Endothelial cell of hepatic sinusoid (primary cell): ENCODE measurements around the gene ALKBH3.

Experiments
- in situ Hi-C: cut with HindIII; loops from 2 replicates; pipeline ENCODE4 v1.10.0; 2017; ENCODE audit warnings: low sequenced_read_pairs

The ALKBH3 gene

DNA sequence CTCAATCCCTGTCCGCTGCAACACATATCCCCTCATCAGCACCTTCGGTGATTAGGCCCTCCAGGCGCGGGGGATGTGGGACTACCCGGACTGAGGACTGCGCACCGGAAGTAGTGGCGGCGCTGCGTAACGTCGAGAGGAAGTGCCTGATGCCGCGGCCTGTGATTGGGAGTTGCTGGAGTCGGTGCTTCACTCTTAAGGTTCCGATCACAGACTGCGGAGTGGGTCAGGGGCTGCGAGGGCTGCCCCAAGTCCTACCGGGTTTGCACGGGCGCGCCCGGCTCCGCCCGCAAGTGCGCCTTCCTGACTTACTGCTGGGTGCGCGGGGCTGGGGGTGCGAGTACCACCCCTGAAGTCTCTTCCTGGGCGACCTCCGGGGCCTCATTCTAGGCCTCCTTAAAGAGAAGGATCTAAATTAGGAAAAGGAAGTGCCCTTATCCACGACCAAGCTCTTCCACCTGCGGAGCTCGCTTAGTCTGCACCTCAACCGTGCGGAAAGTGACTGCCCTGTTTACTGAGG, at the start of gene ALKBH3:
TSS of gene ALKBH3 (plus strand) at position 192 of the 520 bp plus-strand sequence. CDS start 1,822 bp downstream, outside the sequence.
- in situ Hi-C loops = no loop called here

DNA sequence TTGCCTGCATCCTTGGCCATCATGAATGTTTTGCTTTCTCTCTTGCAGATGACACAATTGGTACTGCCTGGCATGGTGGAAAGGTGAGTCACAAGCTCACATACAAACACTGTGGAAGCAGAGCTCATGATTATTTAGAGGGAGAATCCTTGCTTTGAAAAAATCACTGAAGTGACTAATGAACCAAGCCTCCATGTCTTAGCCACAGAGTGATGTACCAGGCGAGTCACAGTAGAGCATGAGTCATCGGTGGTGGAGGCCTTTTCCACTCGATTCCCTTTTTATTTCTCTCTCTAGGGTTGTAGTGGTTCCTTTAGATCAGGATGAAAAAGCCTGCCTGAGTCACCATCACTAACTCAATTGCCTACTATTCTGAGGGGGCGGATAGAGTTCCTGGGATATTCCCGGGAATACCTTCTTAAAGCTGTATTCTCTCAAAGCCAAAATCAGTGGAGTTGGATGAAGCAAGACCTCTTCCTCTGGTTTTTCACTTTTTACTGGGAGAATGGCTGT, 49.6 kb upstream of the ALKBH3 start:
- in situ Hi-C loops = no loop called here

DNA sequence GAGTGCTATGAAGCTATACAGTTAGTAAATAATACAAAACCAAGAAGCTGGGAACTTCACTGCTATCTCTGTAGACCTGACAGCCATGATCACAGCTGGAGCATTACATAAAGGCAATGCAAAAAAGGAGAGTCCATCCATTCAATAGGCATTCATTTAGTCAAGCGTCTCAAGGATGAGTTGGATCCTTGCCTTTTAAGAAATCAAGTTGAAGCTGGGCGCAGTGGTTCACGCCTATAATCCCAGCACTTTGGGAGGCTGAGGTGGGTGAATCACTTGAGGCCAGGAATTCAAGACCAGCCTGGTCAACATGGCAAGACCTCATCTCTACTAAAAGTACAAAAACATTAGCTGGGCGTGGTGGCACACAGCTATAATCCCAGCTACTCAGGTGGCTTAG, 48.1 kb upstream of the ALKBH3 start:
- in situ Hi-C loops = no loop called here

DNA sequence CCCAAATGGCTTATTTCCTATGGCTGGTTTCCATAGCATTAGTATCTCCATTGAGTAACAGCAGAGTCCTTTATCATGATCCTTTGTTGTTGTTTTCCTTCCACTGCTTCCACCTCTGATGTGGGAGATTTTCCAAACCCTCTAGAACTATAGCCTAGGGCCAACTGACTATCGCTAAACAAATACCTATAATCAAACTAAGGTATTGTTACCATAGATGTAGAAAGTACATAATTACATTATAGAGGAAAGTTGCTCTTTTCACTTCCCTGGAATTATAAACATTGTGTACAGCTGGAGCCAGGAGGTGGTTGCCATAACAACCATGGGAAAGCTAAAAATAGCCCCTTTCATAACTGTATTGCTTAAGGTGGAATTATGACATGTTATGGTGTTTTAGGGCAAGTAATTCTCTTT, 47.0 kb upstream of the ALKBH3 start:
- in situ Hi-C loops = no loop called here

DNA sequence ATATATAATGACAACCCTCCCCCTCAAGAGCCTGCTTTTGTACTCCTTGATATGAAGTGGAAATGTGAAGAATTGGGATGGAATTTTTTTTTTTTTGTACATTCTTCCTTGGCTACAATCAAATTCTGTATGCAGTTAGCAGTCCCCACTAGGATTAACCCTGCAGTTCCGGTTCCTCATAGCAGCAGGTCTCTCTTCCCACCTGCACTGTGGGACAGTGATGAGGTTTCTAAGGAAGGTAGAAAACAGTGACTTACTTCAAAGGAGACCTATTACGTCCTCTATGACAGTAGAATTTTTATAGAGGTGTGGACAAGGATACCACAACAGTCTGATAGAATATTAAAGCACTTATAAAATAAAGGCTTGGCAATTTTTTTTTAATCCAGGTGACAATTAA, 46.3 kb upstream of the ALKBH3 start:
- in situ Hi-C loops = no loop called here

DNA sequence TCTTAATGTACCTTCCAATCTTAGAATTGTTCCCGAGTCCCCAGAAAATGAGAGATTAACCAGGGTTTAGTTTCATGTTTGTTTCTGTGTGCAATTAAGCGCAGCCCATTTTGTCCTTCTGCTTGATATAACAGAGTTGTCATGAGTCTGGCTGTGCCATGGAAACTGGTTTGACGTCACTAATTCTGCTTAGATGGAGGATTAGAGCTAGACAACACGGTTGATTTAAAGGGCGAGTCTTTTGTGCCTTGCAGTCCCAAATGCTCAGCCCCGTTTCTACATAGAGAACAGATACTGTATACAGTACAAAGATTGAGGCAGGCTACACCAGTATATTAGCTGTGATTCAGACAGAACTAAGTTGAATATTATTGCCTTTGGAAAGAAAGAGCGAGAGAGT, 45.5 kb upstream of the ALKBH3 start:
- in situ Hi-C loops = no loop called here

DNA sequence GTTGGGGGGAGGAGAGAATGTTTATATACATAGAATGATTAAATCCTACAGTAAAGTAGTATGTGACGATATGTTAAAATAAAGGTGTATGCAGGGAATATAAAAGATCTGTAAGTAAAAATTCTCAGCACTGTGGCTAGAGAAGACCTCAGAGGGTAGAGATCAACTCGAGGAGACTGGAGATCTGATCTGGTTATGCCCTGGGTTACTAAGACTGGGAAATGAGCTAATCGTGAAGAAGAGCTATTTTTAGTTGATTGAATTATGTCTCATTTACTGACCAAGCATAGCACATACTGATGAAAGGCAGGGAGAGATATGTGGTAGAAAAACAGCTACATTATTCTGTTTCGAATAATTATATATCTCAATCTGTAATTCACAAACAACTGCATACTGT, 42.8 kb upstream of the ALKBH3 start:
- in situ Hi-C loops = no loop called here

DNA sequence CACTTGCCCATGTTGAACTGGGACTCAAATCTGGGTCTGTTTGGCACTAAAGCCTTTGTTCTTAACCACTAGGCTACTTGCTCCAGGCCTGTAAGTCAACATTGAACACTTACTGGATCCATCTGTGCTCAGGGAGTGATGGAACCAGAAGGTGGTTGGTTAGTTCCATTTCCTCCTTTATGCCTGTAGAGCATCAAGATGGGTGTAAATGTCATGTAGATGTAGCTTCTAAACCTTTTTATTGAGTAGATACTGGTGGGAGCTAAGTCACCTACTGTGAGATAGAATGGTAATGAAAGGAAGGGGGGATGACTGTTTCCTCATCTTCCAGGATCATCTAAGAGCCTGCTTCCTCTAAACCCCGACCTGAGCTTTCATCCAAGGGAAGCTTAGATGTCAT, 38.6 kb upstream of the ALKBH3 start:
- in situ Hi-C loops = no loop called here

DNA sequence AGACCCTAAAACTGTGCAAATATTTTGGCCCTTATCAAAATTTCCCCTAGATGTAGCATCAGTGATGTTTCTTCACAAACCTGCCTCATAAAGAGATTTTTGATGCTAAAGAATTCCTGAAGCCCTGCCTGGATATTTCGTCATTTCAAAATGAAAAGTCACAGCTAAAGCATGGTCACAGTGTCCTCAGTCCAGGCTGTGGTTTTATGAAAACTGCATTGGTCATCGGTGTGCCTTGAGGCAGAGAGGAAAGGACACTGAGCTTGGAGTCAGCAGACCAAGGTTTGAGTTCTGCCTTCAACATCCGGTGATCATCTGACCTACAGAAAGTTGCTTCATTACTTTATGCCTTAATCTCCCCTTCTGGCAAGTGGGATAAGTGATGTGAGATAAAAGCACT, 34.8 kb upstream of the ALKBH3 start:
- in situ Hi-C loops = no loop called here

DNA sequence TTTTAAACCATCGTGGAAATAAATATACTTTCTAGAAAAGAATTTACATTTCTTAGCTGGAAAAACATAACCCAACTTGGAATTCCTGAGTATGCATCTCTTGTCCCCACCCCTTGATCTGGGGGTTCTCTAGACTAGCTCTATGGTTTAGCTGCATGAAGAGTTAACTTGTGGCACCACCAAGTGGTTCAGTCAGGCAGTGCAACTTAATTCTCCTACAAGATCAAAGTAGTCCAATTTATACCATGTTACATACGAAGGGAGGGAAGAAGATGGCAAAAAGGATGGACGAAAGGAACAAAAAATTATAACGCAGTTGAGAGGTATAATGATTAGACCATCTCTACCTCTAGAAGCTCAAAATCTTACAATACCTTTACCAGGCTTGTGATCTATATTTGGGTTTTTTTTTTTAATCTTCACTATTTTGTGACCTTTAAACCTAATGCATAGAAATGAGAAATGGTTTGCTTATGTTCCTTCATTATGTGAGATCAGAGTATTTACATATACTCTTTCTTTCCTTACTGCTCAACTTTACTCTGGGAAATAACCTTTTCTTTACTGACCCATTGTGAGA, 28.5 kb upstream of the ALKBH3 start:
- in situ Hi-C loops = no loop called here

DNA sequence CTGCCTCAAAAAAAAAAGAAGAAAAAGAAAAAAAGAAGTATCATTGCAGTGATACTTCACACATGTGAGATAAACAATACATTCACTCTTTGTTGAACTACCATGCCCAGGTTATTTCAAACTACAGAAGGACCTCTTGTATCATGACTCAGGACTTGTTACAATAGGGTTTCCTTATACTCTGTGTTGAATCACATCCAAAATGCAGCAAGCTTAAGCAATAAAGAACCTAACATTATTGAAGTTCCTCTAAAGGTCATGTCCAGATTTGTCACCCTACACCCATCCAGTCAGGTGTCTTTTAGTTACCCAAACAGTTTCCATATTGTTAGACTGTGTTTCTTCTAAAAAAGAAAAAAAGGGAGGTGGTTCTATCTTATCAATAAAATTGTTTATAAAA, 26.9 kb upstream of the ALKBH3 start:
- in situ Hi-C loops = no loop called here

DNA sequence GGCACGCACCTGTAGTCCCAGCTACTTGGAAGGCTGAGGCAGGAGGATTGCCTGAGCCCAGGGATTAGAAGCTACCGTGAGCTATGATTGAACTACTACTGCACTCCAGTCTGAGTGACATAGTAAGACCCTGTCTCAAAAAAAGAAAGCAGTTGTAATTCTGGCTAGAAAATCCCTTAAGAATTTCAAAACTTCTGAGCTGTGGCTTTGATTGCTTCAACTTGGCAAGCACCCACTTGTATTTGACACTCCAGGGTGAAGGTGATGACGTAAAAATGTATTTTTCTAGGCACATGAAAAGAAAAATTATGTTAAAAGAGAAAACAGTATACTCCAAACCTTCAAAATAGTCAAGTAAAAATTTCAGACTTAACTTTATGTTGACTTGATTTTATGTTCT, 23.6 kb upstream of the ALKBH3 start:
- in situ Hi-C loops = no loop called here

DNA sequence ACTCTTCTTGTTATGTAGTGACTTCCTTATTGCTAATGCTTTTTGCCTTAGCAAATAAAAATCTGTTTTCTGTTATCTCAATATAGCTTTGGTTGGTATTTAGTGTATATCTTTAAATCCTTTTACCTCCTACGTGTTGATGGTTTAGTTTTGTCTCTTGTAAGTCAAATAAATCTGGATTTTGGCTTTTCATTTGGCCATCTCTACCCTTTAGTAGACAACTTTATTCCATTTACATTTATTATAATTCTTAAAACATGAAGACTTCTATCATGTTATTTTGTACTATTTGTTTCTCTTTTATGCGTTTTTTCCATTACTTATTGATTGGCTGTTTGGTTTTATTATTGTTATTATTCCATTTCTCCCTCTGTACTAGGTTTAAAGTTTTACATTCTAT, 19.5 kb upstream of the ALKBH3 start:
- in situ Hi-C loops = no loop called here

DNA sequence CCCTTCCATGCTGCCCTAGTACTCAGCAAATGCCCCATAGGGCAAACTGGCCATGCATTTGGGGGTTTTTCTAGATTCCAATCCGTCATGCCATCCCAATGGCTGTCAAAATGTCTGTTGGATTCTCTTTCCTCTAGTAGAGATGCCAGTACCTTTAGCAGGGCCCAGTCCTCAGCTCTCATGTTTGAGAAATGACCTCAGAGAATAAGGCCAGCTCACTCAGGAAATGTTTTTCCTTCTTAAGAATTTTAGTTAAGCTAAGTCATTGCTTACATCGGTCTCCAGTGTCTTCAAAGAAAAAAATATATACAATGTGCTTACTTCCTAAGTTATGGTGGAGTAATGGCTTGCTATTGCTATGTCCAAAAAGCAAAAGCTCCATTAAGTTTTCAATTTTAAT, 14.1 kb upstream of the ALKBH3 start:
- in situ Hi-C loops = no loop called here

DNA sequence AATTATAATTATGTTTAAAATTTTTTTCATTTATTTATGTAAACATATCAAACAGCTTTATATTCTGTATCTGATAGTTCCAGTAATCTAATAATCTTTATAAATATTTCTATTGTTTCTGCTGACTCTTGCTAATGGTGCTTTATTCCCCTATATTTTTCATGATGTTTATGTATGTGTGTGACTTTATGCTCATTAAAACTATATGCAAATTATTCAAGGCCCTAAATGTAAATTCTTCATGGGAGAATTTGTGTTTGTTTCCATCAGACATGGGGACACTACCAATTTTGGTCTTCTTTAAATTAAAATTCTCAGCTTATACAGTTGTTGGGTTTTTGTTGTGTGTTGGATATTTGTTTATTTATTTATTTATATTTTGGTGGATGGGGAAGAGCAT, 13.7 kb upstream of the ALKBH3 start:
- in situ Hi-C loops = no loop called here

DNA sequence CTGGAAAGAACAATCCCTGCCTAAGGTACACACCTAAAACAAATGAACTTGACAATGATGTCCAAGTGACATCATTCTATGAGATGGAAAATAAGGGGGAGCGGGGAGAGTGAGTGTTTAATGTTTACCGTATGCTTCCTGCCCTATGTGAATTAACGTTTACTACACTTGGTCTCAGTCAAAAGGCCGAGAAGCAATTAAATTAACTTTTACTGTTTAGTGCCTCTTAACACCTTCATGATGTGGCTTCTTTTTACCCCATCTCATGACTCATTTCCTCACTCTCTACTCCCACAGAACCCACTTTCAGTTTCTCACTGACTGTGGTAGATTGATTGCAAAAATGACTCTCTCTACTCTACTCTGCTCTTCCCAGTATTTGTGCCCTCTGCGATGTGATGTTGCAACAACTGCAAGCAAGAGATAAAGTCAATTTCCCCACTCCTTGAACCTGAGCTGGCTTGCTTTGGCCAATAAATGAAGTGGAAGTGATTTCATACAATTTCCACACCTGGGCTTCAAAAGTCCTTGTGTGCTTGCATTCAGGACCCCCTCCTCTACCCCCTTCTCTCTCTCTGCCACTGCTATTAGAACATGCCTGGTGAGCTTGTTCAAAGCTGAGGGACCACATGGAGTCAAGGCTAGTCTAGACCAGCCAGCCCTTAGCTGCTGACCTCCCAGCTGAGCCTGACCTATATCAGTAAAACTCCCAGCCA, 11.6 kb upstream of the ALKBH3 start:
- in situ Hi-C loops = no loop called here

DNA sequence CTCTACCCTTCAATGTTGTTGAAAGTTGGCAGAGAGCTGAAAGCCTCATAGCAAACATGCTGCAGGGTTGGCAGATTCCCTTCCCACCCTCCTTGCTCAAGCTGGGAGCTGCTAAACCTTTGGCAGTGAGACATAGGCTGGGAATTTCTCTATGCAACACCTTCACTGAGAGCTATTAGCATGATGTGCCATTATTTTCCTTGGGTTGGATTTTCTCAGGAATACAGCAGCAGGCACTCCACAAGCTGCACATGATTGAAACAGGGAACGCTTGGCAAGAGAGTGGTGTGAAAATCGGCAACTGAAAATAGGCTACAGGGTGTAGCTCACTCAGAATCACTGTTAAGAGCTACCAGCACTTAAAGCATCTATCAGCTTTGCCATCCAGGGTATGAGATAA, 9.6 kb upstream of the ALKBH3 start:
- in situ Hi-C loops = no loop called here

DNA sequence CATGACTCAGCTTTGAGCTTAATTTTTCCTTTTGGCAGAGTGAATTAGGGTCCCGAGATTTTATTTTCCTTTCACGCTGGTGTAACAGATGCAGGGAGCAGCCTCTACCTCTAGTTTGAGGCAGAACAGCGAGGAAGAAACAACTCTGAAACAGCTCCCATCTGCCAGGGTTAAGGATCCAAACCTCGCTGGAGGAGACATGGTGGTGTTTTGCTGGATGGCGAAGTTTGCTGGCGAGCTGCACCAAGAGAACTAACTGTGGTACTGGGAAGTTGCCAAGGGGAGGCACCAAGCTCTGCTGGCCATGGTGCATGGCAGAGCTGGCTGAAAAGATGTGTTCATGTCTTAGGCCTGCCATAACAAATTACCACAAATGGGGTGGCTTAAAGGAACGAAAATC, 7.6 kb upstream of the ALKBH3 start:
- in situ Hi-C loops = no loop called here

DNA sequence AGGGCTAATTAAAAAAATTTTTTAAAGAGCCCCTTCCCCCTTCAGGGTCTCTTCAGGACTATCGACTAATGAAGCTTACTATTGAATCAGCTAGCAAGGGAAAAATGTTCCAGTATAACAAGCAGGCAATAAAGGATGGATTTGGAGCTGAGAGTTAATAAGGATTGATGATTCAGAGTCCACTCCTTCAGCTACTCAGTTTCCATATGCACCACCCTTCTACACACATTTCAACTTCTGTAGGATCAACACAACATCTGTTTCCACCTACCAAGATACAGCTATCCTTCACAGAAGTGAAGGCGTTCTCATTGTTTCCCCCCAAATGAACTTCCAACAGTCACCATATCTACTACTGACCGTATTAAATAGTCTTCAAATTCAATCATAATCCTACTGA, 6.6 kb upstream of the ALKBH3 start:
- in situ Hi-C loops = no loop called here

DNA sequence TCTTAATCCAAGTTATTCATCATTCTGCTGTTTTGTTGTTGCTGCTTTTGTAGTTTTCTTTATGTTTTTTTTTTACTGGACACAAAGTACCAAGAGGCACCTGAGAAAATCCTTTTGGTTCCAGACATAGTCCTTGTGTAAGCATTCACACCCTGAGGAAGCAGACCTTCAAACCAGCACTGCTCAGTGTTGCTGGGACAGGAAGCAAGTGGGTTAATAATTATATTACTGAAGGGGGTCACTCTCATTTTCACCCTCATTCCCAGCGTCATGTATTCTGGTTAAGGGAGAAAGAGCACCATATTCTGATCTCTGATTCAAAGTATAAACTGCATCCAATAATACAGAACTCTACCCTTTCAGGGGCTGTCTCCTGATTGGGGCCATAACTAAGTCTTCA, 5.9 kb upstream of the ALKBH3 start:
- in situ Hi-C loops = no loop called here

DNA sequence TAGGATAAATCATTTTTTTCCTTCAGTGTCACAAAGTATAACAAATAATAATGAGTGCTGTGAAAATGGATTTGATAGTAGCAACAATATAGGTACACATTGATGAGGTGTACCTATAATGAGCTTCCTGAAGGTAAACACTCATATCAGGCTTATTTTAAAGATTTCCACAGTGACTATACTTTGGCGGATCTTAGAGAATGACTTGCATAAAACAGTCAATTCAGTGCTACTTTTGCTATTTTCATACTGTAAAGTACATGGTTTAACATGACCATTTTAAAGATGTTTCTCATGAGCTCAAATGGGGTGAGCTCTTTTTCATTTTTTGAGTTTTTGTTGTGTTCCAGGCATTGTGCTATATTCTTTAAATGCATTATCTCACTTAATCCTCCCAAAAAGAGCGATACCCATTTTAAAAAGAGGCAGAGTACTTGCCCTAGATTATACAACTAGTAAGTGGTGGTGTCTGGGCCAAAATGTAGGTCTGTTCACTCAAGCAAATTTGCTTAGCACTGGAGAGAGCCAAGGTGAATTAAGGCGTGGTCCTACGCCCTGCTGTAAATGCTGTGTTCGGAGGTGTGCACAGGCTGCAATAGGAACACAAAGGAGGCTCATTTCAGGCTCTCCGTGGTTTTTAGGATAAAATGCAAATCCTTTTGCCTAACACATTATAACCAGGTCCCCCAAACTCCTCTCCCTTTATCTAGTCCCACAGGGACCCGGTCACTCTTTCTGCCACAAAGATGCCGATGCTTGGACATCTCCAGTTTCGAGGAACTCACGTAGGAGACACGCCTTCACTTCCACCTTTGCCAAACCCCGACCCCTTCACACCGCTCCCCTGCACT, 617 bp upstream of the ALKBH3 start:
- in situ Hi-C loops = no loop called here

DNA sequence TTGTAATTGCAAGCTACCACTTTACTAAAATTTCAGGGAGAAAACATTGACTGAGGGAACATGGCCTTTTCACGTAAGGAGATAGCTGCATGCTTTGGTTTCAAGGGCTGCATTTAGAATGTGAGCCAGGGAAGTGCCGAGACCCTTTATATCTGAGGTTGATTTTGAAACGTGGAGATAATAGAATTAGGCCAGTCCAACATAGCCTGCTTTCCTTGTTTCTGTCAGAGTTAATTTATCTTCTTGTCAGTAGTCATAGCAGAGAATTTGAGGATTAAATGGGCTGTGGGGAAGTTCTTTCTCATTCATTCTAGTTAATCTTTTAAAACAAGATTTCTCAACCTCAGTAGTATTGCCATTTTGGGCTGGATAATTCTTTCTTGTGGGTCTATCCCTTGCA, 12.2 kb downstream of the ALKBH3 start:
- in situ Hi-C loops = no loop called here
